GM12892 (cell line): Measurements from ENCODE around the gene GGTLC2.

Experiments used
- POLR2A ChIP-seq: IDR thresholded peaks from 2 replicates; pipeline ENCODE4 v1.6.1; 2011; ENCODE audit warnings: low read depth, low read length, control low read depth
- POLR2AphosphoS5 ChIP-seq: IDR thresholded peaks from 2 replicates; pipeline ENCODE4 v1.6.1; 2011; ENCODE audit warnings: low read depth, low read length, control low read depth

DNA sequence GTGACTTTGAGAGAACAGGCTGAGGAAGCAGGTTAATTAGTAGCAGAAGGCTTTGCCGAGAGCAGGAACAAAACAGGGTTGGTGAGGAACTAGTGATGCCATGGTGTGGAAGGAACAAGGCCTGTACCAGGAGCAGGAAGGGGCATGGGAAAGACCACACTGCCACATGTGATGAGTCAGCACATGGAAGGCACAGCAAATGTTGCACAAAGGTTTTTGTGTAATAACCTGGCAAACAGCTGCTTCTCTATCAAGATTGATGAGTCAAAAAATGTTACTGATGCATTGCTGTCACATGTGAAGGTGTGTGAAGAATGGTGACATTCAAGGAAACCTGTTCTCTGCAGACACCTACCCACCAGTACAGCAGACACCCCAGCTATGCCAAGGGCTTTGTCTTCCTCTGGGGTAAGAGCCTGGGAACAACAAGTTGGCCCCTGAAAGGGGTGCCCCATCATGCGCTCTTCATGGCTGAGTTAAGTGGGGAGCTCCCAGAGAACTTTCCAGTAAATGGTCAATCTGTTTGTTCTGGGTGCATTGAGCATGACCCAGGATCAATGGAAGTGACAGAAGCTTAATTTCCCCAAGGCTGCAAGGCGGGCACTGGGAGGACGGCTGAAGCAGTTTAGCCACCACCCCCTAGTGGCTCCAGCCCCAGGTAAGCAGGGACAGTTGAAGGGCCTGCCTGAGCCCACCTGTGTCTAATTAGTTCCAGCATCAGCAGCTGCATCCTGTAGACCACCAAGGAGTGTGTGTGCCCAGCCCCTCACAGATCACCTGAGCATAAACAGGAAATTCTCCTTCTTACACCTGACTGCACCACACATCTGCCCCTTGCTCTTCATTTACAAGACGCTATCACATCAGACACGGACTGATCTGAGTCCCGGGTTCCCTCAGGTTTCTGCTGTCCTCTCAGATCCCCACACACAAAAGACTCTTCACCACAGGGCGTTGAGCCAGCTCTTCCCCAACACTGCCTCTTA is 47.6 kb downstream of the GGTLC2 start:
- TF ChIP-seq POLR2AphosphoS5: no peak
- TF ChIP-seq POLR2A: no peak
